Activated CD8-positive, alpha-beta memory T cell treated with anti-CD3 and anti-CD28 coated beads, Interleukin-2, amount 50 U/mL, for 24 hours (primary cell): Measurements from ENCODE around the gene TMEM120B.
"Not testable (repeated sequence)": the region's sequence is repeated elsewhere in the genome, so short reads cannot be mapped to it uniquely, and the experiment has no call there.

Source experiments
- DNase-seq: peaks from one replicate; pipeline ENCODE4 v3.0.0-alpha.2; 2020; ENCODE audit errors: extremely low read depth

Gene TMEM120B

DNA sequence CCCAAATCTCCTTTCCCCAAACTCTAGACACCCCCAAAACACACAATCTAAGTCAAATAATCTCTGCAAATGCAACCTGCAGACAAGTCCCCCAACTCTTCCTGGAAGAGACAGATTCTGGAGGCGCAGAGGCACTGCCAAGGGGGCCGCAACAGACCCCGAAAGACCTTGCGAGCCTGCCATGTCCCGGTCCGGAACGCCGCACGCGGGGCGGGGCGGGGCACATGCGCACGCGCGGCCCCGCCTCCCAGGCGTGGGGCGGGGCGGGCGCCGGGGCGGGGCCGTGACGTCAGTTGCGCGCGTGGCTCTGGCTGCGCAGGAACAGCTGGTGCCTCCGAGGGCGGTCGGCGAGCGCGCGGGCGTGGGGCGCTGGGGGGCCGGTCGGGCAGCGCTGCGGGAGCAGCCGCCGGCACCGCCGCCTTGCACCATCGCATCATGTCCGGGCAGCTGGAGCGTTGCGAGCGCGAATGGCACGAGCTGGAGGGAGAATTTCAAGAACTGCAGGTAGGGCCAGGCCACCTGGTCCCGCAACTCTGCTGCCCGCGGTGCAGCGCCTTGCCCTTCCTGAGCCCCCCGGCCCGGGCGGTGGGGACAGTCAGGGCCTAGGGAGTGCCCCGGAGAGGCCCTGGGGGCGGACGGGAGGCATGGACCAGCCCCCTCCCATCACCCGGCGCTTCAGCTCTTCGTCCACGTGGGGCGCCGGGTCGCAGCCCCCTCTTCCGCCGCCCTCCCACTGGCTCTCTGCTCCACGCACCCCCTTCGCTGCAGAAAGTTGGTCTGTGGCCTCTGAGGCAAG, at the start of gene TMEM120B:
TSS of gene TMEM120B (plus strand) at position 292 of the 796 bp plus-strand sequence. CDS start at position 436, 144 bp downstream.
- DNase-seq: peak; percentile 38

GRCh38 chr12:121663610-121663929, 49.0 kb upstream of the TMEM120B start:
- DNase-seq: no peak

DNA sequence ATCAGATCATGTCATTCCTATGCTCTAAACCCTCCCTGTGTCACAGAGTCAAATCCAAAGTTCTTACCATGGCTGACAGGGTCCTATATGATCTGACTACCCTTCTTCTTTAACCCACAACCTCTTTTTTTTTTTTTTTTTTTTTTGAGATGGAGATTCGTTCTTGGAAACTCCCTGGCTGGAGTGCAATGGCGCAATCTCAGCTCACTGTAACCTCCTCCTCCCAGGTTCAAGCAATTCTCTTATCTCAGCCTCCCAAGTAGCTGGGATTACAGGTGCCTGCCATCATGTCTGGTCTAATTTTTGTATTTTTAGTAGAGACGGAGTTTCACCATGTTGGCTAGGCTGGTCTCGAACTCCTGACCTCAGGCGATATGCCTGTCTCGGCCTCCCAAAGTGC, 45.7 kb upstream of the TMEM120B start:
- DNase-seq: not testable (repeated sequence)

DNA sequence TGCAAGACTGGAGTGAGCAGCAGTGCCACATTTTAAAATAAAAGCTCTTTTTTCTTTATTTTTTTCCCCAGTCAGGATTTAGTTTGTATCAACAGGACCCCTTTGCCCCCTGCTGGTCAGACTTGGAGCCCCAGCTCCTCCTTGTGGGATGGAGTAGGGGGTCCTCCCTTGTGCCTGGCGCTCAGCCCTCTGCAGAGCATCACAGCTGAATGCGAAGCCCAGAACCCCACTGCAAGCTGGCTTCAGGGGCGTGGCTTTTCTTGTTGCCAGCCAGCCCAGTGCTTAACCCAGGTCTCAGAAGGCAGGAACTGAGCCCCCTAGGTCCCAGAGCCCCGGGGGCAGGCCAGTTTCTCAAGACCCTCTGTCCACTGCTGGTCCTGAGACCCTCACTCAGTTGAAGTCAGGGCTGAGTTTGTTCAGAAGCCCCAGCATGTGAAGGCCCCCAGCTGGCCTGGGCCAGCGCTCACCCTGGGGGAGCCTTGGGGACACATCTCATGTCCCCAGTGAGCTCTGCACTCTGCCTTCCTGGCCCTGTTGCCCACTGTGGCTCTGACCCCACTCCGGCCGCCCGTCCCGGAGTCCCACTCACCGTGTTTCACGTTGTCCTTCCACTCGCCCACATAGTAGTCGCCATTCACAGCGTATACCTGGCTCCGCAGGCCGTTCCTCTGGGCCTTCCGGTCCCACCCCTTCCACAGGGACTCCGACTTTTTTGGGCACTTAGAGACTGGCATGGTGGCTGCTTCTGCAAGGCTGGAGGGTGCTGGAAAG, 43.6 kb upstream of the TMEM120B start:
- no peak for DNase-seq

- DNase-seq: no peak
Observed at GRCh38 chr12:121669521-121669900, 43.0 kb upstream of the TMEM120B start, which contains the start of gene MORN3. MORN3 (minus strand) TSS chr12:121669654; CDS start chr12:121669483, 171 bp downstream.

GRCh38 chr12:121673013-121673511, 39.5 kb upstream of the TMEM120B start:
- DNase-seq: no peak

- no peak for DNase-seq
Observed at GRCh38 chr12:121676190-121676589, 36.4 kb upstream of the TMEM120B start.

GRCh38 chr12:121678305-121678704, 34.2 kb upstream of the TMEM120B start:
- DNase-seq: no peak

DNA sequence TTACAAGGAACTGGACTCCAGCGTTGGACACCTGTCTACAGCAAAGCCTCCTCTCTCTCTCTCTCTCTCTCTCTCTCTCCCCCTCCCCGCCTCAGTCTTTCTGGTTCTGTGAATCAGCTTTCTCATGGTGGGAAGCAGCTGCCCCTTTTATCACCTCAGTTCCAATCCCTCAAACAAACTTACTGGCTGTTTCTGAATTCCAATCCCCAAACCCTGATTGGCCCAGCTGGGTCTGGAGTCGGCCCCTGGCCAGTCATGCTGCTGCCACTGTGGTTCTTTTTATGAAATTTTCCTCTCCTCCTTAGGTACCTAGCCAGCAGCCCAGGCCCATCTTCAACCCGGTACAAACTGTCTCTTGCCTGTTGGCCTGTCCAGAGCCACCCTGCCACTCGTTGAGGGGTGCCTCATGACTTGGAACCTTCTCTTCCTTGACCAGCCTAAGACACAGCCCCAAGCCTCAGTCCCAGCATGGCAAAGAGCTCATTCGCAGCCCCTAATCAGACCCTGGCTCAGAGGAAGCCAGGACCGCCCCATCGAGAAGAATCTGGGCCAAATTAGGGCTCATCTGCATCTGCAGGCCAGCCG, 33.7 kb upstream of the TMEM120B start:
- no peak for DNase-seq

GRCh38 chr12:121679661-121680197, 32.8 kb upstream of the TMEM120B start:
- DNase-seq: not testable (repeated sequence)

- DNase-seq: no peak
Observed at GRCh38 chr12:121688966-121689365, 23.6 kb upstream of the TMEM120B start.

DNA sequence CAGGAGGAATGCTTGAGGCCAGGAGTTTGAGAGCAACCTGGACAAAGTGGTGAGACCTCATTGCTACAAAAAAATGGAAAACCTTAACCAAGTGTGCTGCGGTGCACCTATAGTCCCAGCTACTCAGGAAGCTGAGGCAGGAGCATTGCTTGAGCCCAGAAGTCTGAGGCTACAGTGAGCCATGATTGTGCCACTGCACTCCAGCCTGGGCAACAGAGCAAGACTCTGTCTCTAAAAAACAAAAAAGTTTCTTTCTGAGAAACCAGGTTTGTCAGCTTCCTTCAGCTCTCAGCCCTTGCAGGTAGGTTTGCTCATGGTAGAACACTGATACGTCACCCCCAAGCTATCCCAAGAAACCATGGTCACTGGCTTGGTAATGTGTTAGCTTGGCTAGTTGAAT, 23.1 kb upstream of the TMEM120B start:
- DNase-seq: no peak

- DNase-seq: not testable (repeated sequence)
Observed at GRCh38 chr12:121692744-121693143, 19.8 kb upstream of the TMEM120B start.

DNA sequence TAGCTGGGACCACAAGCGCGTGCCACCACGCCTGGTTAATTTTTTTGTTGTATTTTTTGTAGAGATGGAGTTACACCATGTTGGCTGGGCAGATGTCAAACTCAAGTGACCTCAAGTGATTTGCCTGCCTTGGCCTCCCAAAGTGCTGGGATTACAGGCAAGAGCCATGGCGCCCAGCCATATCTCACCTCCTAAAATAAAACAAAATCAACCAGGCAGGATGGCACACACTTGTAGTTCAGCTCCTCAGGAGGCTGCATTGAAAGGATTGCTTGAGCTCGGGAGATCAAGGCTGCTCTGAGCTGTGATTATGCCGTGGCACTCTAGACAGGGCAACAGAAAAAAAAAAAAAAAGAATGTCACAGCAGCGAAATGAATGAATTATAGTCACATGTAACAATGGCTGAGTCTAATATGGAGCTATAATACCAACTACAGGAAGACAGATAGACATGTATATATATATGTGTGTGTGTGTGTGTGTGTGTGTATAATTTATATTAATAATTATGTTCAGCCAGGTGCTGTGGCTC, 19.3 kb upstream of the TMEM120B start:
- DNase-seq: no peak

- no peak for DNase-seq
Observed at GRCh38 chr12:121697093-121697698, 15.4 kb upstream of the TMEM120B start.

GRCh38 chr12:121697861-121698260, 14.7 kb upstream of the TMEM120B start:
- DNase-seq: not testable (repeated sequence)

DNA sequence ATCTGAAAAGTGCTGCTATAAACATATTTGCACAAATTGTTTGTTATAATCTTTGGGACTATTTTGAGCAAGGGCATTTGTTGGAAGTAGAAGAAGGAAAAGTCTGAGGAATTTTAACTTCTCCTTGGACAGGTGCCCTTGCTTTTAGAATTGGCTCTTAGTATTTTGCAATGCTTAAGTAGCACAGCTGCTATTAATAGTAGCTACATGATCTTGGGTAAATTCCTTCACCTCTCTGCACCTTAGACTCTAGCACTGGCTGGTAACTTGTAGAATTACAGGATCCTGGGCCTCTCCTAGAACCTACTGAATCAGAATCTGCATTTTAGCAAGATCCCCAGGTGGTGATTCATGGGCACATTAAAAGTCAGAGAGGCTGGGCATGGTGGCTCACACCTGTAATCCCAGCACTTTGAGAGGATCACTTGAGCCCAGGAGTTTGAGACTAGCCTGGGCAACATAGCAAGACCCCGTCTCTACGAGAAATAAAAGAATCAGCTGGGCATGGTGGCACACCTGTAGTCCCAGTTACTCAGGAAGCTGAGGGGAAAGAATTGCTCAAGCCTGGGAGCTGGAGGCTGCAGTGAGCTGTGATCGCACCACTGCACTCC, 10.8 kb upstream of the TMEM120B start:
- DNase-seq: no peak

- DNase-seq: no peak
Observed at GRCh38 chr12:121702944-121703343, 9.6 kb upstream of the TMEM120B start.

DNA sequence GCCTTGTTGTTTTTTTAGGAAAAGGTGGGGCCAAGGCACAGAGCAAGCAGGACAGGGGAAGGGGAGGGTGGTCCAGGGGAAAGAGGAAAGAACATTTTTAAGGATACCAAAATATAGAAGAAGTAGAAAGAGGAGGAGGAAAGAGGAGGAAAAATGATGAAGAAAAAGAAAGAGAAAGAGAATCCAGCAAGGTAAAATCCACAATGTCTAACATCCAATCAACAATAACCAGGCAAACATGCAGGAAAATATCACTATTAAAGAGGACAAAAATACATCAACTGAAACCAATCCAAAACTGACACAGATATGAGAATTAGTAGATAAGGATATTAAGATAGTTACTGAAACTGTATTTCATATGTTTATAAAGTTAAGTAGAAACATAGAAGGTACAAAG, 7.0 kb upstream of the TMEM120B start:
- no peak for DNase-seq

DNA sequence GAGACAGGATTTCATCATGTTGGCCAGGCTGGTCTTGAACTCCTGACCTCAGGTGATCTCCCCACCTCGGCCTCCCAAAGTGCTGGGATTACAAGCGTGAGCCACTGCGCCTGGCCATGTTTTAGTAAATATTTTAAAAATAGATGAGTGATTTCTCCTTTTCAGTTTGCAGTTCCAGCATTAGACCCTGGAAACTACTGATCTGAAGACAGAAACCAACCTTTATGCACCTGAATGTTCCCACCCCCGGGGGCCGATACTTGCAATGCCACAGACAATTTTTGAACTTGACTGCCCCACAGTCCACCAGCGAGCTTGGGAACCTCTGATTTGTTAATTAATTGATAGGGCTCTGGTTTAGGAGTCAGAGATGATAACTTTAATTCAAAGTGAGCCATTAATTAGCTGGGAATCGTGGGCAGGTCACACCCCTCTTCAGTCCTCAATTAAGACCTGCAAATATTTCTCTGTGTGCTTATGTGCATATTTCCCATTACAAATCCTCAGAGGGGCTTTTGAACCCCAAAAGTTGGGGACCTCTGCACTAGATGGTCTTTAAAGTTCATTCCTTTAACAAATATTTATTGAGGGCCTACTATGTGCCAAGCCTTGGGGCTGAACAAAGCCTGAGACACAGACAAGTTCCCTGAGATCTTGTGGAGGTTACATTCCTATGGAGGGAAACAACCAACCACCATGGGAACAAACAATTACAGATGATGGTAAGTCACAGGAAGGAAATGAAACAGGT, 4.1 kb upstream of the TMEM120B start:
- DNase-seq: no peak
